ENCODE data around the gene LYG2.
"Not testable (repeated sequence)": the region's sequence is repeated elsewhere in the genome, so short reads cannot be mapped to it uniquely, and the experiment has no call there.

LYG2 gene, protein sequence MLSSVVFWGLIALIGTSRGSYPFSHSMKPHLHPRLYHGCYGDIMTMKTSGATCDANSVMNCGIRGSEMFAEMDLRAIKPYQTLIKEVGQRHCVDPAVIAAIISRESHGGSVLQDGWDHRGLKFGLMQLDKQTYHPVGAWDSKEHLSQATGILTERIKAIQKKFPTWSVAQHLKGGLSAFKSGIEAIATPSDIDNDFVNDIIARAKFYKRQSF

DNA sequence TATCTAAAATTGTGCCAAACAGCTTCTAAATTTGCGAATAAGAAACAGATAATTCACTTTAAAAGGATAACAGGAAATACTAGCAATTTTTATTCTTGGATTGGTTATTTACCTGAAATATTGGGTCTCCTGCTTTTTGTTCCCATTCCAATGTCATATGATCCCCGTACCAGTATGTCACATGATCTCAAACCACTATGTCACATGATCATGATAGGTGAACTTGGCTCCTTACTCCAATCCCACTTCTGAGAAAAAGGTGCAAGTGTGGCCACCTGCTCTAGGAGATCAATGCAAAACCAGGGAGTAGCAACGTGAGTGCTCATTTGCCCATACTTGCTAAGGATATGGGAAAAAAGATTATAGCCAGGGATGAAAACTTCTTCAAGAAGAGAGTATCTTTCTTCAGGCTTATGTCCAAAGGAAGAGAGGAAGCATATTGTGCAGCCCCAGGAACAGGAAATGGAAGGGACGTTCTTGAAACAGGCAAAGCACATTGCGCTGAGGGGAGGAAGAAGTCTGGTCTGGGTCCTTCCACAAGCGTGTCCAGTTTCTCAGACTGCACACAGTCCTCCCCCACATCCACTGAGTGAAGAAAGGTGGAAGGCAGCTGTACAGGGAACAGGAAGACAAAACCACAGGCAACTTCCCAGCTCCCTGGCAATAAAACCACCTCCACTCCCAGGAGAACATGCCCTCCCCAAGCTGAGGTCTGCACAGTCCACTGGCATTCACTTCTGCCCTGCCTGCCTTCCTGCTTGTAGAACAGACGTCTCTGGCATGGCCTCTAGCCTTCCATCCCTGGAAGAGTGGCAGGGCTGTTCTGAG is at the start of gene LYG2:
Gene LYG2, minus strand, starts transcription at position 176 of the 828 bp plus-strand sequence. CDS start 1,406 bp downstream, outside the sequence.
- DNase-seq, result no peak

DNA sequence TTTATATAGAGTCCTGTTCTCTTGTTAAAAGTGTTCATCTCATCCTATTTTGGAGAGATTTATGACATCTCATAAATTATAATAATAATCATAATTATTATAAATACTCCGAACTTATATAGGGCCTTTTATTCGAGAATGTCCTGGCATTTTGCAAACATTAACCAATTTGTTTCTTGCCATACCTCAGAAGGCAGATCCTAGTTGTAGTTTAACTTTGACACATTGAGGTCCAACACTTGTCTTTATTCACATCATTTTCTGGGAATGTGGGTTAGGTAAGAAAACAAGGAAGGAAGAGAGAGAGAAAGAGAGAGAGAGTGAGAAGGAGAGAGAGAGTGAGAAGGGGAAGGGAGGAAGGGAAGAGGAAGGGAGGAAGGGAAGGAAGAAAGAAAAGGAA is 45.6 kb upstream of the LYG2 start, which contains the start of gene LYG1:
Gene LYG1, minus strand, starts transcription at position 101 of the 400 bp plus-strand sequence. CDS start 5,527 bp downstream, outside the sequence.
- not testable (repeated sequence) for DNase-seq

DNA sequence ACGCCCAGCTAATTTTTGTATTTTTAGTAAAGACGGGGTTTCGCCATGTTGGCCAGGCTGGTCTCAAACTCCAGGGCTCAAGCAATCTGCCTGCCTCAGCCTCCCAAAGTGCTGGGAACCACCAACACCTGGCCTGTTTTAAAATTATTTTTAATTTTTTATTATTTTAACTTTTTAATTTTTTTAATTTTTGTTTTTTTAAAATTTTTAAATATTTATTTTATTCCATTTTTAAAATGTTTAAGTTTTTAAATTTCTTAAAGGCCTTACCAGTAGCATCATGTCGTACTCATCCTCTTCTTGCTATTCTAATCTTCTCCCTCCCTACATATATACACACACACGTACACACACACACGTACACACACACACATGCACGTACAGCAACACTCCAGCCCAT is 44.1 kb upstream of the LYG2 start:
- DNase-seq, result no peak

DNA sequence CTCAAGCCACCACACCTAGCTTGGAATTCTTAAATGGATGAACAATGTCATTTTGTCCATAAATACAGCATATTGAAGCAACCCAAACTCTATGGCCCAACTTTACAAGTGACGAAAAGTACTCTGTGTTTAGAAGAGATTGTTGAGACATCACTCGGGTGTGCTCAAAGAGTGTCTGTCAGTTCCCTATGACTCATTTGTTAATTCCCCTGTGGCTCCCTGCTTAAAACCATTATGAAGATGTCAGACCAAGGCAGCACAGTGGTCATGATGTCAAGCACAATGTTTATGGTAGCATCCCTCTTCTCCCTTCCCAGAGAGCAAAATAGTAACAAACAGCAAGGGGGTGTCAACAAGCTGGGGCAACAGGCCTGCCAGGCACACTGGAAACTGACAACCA is 42.5 kb upstream of the LYG2 start:
- no peak for DNase-seq

DNA sequence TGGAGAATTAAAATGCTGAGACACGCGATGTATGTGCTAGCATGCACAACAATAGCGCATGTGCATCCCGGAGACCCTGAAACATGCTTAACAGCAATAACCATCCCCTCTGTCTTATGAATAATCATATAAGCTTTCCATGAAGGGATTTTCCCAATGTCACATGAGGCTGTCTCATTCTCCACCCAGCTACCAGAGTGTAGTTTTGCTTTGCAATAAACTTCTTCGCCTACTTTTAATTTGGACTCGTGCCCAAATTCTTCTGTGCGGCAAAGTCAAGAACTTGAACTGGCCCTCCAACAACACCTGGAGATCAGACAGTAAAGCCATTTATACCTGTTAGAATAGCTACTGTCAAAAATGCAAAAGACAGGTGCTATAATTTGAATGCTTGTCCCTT is 30.1 kb upstream of the LYG2 start:
- DNase-seq, result no peak

DNA sequence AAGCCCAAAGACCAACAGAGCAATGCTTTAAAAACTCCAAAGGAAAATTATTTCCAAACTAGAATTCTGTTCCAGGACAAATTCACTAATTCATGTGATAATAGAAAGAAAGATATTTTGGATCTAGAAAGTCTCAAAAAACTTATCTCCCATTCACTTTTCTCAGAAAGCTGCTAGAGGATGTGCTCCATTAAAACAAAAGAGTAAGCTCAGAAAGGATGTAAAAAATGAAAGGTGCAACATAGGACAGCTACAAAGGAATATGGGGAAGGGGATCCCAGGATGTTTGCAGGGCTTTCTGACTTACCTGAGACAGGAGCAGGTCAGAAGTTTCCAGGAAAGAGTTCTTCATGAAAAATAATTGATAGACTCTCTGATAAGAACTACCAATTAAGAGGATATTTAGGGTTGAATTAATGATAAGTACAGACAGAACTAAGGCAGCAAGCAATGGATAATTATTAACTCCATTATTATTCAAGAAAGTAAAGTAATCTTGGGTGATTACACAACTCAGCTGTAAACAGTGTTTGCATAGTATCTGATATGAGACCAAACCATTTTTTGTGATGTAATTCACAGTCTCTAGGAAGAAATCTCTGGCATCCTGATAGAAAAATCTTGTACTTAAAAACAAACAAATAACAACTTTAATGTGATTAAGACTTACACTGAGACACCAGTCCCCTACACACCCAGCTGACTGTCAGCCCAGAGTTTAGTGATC is 24.7 kb upstream of the LYG2 start:
- DNase-seq, result no peak

DNA sequence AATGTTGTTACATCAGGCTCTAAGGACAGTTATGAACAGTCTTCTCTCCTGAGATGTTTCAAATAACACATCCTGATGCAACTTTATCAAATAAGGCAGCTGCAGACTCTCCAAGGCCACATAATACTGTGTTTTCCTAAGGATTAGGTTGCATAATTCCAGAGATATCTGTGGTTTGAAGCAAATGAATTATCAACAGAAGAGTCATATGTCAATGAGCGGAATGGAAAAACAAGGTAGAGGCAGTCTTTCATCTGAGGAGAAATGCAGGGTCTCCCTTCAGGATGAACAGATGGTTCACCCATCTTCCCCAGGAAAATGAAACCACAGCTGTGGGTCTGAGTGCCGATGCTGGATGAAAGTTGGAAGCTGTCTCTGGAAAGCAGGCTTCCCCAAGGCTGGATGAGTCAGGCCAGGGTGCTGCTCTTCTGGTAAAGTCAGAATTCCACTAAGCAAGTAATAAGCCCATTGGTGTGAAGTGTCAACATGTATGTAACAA is 23.4 kb upstream of the LYG2 start:
- no peak for DNase-seq

DNA sequence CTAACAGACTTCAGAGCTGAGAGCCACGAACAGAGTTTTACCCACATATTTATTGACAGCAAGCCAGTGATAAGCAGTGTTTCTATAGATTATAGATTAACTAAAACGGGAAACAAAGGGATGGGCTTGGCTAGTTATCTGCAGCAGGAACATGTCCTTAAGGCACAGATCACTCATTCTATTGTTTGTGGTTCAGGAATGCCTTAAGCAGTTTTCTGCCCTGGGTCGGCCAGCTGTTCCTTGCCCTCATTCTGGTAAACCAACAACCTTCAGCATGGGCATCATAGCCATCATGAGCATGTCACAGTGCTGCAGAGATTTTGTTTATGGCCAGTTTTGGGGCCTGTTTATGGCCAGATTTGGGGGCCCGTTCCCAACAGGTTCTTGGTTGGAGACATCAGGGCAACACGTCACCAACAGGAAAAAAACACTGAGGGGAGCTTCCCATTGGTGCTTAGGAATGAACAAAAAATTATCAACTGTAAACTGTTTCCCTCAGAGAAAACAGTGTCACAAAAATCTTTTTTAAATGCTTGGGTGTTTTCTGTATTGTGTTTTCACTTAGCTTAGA is 22.8 kb upstream of the LYG2 start:
- DNase-seq, result not testable (repeated sequence)

DNA sequence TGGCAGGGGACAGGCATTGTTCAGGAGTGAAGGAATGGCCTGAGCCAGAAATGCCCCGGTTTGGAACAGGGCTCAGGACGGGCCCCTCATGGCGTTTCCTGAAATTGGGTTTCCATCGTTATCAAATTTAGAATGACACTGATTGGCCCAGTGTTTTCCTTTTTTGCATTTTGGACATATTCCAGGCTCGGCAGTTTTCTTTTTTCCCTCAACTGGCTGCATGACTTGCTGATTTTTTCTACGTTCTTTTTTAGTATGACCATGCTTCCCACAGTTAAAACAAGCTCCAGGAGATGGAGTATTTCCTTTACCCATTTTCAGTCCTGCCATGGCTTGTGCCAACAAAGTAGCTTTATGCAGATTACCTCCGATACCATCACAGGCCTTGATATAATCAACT is 20.4 kb upstream of the LYG2 start:
- no peak for DNase-seq

DNA sequence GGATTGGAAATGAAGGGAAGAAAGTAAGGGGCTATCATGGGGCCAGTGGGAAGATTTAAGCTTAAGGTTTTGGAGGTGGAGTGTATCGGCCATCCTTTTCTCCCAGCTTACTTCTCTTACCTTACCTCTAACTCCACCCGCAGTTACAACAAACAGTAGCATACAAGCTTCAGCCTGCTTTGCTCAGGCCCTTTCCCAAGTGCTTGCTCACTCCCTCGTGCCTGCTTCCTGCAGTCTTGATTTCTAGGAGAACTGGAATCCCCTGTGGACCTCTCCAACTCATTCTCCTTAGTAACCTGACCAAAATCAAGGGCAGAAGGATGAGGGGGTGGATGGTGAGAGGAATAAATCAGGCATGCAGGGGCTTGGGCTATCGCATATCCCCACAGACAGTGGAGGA is 5.8 kb upstream of the LYG2 start:
- no peak for DNase-seq

DNA sequence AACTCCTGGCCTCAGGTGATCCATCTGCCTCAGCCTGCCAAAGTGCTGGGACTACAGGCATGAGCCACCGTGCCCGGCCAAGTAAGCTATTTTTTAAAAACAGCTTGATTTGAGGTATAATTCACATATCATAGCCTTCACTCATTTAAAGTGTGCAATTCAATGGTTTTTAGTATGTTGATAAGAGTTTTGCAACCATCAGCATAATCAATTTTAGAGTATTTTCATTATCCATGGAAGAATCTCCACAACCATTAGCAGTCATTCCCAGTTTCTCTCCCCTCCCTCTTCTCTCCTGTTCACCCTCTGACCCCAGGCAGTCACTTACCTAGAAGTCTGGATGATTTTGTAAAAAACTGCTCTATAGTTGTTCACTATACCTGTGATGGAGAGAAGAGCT is 4.7 kb upstream of the LYG2 start:
- DNase-seq, result no peak

DNA sequence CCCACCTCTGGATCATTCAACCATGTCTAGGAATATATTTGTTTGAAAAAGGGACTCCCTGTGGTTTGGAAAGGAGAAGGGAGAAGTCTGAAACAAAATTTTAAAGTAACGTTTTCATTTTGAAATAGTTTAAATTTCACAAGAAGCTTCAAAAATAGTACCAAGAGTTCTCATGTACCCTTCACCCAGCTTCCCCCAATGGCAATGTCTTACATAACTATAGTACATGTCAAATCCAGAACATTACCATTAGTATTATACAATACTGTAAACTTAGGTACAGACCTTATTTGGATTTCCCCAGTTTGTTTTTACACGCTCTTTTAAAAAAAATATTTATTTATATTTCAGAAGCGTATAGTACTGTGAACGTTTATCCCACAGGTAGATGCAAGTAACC is 4.0 kb upstream of the LYG2 start:
- DNase-seq, result no peak

DNA sequence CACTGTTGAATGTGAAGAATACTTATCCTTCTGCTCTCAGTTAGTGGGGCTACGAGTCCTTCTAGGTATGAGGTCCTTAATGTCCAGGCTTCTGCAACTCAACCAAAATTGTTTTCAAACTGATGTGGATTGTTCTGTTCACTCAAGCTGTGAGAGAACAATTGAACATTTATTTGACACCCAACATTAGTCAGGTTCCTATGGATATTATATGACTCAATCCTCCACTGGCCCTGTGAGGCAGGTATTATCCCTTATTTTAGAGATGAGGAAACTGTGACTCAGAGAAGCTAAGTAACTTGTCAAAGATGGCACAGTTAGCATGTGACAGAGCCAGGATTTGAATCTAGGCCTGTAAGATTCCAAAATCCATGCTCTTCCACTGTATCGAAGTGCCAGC is 1.2 kb upstream of the LYG2 start:
- no peak for DNase-seq

DNA sequence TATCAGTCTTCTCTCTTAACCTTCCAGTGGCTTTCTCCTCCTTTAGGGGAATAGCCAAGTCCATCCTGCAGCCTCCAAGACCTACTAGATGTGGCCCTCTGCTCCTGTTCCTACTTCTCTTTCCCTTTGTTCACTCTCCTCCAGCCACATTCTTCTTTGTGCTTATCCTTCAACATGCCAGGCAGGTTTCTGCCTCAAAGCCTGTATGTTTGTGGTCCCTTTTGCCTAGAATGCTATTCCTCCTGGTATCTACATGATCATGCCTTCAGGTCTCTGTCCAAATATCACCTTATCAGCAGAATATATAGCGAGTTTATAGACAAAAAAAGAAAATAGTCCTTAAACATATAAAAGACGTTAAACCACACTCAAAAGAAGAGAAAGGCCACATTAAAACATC is 5.5 kb downstream of the LYG2 start:
- DNase-seq, result no peak

DNA sequence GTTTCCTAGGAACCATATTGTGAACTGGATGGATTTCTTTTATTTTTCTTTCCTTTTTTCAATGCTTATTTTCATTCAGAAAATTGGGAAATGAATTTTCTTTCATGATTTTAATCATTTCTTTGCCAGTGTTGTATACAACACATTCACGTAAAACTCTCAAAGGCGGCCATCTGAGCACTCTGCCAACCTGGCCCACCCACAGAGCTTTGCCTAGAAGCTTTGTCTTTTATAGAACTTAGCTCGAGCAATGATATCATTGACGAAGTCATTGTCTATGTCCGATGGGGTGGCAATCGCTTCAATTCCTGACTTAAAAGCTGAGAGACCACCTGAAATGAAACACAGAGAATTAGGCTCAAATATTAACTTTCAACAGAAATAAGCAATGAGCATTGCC is 13.3 kb downstream of the LYG2 start:
- DNase-seq, result no peak

DNA sequence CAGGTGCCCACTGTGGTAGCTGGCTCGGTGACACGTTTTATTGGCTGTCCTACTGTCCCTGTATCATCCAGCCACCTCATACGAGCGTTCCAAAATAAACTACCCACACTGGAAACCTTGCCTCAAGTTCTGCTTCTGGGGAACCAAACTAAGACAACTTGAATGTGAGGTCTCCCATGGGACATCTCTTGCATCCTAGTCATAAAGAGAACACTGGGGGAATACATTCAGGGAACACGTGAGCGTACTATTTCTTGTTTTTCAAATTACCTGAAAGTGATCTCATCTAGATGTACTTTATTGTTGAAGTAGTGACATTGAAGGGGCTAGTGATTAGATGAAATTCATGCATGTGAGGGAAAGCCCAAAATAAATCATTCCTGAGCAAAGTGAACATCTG is 15.0 kb downstream of the LYG2 start:
- no peak for DNase-seq

DNA sequence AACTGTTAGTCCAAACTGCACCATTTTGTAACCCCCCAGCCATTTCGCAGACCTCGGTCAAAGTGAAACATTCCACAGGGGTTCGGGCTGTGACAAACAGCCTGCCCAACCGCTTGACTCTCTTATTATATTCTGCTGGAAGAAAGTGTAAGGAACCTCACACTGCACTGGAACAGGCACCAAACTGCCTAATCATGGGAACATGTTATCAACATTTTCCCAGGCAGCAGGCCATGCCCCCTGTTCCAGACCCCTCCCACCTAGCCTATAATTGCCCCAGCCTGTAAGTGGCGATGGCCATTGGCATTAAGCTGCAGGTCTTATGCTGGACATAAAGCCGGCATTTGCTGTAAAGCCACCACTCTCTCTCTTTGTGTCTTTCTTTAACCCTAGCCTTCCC is 16.9 kb downstream of the LYG2 start:
- no peak for DNase-seq

DNA sequence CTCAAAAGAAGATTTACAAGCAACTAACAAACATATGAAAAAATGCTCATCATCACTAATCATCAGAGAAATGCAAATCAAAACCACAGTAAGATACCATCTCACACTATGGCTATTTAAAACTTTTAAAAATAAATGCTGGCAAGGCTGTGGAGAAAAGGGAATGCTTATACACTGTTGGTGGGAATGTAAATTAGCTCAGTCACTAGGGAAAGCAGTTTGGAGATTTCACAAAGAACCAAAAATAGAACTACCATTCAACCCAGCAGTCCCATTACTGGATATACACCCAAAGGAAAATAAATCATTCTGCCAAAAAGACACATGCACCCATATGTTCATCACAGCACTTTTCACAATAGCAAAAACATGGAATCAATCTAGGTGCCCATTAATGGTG is 22.3 kb downstream of the LYG2 start:
- not testable (repeated sequence) for DNase-seq

DNA sequence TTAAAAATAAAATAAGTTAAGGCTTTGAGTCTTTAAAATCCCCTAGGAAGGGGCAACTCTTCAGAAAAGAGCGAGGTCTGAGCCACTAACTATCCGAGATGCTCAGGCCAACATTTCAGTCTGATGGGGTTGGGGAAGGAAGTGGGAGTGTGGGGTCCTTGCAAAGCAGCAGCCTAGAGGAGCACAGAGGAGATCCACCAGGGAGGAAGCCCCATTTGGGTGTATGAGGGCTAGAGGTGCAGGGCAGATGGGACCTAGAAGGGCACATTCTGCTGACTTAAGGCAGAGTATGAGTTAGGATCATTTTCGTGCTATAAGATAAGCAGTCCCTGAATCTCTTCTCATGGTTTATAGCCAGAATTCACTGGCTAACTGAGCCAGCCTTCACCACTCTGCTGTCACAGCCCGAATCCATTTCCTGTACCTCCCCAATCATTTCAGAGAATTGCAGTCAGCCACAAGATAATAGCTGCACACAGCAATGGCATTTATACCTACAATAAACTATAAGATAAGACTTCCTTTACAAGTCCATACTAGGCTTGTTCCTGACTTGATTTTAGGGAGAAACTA is 37.5 kb downstream of the LYG2 start:
- DNase-seq, result no peak

DNA sequence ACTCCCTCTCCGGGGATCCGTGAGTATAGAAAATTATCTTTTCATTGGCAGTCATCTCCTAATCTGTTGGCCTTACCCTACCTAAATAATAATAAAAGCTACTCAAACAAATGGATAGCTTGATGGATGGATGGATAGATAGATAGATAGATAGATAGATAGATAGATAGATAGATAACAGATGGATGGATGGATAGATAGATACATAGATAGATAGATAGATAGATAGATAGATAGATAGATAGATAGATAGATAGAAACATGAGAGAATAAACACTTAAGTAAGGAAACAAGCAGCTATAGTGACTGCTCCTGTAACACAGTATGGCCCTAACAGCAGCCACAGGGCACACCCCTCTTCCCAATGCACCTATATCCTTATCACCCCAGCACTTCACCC is 39.4 kb downstream of the LYG2 start:
- no peak for DNase-seq

DNA sequence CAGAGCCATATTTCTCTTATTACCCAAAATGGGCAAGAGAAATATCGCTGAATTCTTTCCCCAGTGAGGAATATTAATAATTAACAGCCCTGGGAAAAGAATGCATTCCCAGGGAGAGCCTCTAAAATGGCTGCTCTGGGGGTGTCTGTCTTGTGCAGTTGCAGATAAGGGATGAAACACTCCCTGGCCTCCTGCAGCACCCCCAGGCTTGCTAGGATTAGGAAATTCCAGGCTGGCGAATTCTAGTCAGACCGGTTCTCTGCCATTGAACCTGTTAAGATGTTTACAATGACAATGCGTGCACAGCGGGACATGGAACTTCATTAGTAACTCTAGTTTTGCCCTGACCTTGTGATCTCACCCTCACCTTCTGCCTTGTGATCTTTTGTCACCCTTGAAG is 50.0 kb downstream of the LYG2 start:
- no peak for DNase-seq

DNA sequence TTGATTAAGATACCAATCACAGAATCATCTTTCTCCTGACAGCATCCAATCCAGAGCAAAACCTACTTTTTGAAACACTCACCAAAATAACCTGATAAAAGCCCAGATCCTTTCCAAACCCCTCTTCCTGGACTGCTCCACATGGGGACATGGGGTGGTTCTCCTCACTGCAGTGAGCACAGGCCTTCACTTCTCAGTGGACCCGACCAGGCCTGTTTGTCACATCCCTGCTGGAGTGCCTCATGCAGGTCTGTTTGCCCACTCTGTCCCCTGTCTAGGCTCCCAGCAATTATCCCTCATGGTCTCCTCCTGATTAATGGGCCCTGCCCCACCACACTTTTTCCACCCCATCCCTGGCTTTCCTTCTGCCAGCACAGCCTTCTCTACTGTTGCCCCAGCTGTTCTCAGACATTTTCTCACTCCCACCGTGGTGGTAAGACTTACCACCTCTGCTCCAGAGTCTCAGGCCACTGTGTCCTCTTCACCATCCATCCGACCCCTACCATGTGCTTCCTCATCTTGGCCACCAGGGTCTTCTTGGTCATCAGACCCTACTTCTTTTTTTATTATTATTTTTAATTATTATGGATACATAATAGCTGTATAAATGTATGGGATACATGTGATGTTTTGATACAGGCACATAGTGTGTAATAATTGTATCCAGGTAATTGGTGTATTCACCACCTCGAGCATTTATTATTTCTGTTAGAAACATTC is 53.3 kb downstream of the LYG2 start:
- no peak for DNase-seq
